ENCODE measurements around the gene NOX4.
"Not testable (repeated sequence)": the region's sequence is repeated elsewhere in the genome, so short reads cannot be mapped to it uniquely, and the experiment has no call there.

Gene NOX4

DNA sequence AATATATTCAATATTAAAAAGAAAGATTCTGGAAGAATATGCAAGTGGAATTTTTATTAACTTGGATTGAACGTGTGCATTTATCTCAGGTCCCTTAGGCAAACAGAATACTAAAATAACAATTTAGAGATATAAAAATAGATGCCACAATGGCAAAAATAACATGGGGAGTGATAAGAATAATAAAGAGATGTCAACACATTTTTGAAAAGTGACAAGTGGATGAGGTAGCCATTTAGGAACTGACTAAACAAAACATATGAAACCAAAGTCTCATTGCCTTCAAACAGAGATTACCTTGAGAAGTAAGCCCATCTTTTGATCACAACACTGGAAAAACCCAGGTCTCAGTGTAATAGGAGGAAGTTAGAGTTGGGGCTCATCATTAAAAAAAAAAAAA, 112.2 kb downstream of the NOX4 start:
- not testable (repeated sequence) for DNase-seq

DNA sequence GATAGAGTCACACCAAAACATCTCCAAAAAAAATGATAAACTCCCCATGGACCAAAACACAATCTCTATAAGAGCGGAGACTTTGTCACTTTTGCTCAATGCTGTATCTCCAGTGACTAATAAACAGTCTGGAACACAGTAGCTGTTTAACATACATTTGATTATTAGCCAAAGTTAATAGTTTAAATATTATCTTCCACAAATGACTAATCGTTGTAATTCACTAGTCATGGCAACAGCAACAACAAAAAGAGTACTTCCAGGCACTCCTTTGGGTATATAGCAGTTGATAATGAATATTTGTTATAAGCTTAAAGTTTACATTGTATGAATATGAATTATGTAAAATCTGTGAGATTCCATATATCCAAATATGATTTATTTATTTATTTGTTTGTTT, 121.8 kb downstream of the NOX4 start:
- not testable (repeated sequence) for DNase-seq

DNA sequence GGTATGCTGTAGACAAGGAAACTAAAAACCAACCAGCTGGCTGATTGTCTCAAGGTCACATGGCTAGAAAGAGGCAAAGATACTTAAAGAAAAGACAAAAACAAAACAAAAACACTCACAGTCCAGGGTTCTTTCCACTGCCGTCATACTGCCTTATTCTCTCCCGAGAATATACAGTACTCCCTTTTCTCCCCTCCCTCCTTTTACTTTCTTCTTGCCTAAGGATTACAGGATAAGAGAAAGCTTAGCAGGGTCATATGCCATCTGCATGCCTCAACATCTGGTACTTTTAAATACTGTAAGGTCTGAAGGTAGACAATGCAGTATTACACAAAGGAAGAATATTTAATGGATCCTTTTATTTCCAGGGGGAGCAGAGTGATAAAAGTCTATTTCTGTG, 126.3 kb downstream of the NOX4 start:
- not testable (repeated sequence) for DNase-seq

DNA sequence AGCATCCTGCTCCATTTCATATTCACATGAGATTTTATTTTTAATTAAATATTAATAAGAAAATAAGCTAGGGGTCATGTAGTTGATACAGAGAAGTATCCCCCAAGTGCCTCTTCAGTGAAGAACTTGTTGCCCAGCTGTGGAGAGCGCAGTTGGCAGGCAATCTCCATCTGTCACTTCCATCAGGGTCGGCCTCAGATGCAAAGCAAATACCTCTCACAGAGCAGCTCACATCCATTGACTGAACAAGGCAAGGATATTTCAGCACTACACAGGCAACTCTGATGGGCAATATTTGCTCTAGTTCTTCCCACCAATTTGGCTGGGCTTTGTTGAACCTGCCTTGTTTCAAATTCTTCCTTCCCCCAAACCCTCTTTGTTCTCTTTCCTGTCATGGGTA, 129.4 kb downstream of the NOX4 start:
- no peak for DNase-seq

DNA sequence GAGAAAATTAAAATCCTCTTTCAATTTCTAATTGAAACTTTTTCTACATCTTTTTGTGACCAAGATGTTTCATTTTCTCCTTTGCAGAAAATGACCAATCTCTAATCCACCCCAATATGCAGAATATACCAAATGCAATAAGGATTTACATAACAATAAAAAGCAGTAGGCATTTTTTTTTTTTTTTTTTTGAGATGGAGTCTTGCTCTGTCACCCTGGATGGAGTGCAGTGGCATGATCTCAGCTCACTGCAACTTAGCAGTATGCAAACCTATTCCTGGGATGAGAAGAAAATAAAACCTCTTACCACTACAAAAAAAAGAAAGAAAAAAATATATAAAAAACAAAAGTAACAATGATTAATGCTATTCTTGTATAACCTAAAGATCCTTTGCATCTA, 132.0 kb downstream of the NOX4 start:
- not testable (repeated sequence) for DNase-seq

DNA sequence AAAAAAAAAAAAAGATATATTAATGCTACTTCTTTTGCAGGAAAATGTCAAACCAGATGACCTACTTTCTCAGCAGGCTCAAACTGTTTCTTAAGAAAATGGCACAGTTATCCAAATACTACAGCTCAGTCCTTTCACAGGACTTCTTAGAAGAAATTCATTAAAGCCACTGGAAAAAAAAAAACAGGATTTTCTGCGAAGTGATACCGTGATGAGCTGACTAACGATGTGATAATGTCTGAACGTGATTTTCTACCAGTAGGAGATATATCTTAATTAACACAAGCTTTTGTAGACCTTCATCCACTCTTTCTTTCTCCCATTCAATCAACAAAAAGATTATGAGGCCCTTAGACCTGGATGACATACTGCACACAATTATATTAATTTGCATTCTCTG, 132.4 kb downstream of the NOX4 start:
- DNase-seq = no peak

DNA sequence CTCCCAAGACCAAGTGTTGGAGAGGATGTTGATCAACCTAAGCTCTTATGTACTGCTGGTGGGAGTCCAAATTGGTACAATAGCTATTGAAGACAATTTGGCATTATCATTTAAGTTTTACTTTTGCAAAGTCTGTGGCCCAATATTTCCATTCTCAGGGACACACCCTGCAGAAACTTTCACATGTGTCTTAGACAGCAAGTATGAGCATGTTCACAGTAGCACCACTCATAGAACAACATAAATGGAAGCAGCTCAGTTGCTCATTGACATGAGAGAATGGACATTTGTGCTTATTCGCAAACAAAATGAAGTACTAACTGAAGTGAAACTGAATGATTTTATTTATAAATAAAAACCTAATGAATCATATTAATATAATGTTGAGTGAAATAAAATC, 135.5 kb downstream of the NOX4 start:
- no peak for DNase-seq

DNA sequence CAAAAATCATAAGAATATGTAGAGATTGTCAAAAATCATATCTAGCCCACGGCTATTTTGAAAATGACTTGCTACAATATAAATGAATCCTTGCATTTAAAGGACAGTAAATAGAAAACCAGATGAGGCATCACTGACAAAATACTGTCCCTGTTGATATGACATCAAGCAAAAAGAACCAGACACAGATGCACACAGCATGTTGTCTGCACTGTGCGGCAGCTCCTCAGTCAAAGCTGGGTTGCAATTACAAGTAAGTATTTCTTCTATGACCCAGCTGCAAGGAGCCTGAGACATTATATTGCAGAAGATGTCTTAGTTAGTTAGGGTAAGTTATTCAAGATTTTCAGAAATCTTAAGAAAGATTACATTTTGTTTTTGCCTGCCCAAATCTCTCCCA, 136.7 kb downstream of the NOX4 start:
- not testable (repeated sequence) for DNase-seq

DNA sequence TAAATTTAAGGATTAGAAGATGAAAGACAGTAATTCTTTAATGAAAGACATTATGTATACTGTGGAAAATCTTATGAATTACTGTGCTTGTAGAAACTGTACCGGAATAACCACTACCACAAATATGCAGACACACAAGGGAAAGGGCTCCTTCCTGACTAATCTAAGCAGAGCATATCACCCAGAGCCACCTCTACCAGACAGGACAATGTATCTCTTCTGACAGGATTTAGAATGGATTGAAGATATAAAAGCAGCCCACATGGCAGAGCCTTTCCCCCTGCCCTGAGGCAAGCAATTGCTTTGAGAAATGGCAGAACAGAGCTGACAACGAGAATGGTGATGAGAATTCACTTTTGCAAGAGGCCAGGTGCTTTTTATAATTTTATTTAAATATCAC, 144.1 kb downstream of the NOX4 start:
- DNase-seq = no peak

DNA sequence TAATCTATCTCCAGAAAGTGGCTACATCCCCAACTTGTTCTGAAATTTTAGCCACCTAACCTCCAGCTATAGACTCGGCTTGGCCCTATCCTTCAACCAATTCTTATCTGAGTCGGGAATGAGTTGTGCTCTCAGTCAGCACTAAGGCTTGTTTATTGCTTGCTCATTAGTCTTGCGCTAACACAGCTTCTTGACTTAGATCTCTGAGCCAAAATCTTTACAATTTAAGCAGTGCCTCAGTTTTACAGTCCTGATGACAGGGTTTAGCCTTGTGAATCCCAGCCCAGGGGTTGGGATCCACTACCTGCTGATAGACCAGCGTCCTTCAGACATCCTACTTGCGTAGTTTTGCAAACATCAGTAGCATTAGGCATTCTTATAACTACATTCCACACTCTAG, 144.6 kb downstream of the NOX4 start:
- DNase-seq = no peak

DNA sequence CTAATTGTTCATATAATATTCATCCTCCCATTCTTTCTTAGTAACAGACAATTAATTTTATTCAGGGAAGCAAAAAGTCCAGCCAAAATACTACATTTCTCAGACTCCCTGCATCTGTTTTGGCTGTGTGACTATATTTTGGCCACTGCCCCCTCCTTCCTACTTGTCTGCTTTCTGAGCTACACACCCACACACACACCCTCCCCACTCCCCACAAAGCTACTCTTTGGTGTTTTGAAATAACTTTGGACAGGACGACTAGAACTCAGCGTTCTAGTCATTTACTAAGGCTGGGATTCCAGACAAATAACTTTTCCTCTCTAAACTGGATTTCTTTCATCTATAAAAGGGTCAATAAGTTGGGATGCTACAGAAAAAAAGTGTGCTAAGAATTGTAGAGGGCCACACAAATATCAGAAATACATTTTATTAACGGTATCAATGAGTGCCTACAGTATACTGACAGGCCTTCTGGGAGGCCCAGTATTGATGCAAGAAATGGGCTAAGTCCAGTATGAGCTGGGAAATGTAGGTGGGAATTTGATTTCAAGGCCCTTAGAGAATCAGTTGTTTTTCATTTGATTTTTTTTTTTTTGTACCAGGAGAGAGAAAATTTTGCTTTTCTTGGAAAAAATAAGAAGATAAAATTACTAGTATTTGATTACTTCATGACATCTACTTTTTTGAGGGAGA, 148.1 kb downstream of the NOX4 start:
- not testable (repeated sequence) for DNase-seq

DNA sequence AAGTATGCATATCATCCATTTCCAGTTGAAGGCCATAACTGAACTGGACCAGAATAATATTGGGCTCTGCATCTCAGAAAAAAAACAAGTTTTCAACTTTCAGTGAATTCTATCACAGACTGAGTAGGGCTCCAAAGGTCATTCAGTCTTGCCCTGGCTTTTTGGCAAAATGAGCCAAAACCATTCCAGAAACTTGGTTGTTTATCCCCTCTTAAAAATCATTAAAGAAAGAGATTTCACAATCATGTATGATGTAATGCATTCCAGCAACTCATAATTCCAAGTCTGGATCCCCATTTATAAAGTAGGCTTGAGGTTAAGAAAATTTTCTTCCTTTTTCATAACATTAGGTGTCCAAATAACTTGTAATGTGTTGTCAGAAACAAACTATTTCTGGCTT, 150.7 kb downstream of the NOX4 start:
- DNase-seq = not testable (repeated sequence)

DNA sequence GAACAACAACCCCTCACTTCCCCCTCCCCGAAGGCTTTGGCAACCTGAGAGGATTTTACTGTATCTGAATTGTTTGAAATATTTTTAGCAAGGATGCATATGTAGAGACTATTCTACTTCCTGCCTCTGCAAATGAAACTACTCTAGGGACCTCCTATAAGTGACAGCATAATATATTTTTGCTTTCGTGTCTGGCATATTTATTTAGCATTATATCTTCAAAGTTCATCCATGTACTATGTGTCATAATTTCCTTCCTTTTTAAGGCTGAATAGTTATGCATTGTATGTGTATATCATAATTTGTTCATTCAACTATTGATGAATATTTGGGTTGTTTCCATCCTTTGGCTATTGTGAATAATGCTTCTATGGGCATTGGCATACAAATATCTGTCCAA, 153.1 kb downstream of the NOX4 start:
- DNase-seq = not testable (repeated sequence)

DNA sequence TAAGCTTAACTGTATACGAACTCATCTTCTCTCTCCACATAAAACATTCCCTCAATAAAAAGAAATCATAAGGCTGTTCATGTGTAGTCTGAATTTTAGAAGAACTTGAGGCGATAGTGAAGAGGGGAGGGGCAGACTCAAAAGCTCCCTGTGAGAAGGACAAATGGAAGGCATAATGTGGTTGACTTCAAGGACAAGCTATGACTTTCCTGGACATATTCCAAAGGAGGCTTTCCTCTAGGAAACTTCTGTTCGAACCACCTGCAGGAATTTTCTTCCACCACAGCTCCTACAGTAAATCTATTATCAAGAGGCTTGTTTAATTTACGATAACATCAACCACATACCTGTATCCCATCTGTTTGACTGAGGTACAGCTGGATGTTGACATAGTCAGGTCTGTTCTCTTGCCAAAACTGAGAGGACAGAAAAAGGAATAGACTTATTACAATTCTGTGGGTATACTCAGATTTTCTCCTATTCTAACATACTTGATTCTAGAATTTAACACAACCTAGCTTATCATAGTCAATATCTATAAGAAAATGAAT, 154.0 kb downstream of the NOX4 start:
- not testable (repeated sequence) for DNase-seq

DNA sequence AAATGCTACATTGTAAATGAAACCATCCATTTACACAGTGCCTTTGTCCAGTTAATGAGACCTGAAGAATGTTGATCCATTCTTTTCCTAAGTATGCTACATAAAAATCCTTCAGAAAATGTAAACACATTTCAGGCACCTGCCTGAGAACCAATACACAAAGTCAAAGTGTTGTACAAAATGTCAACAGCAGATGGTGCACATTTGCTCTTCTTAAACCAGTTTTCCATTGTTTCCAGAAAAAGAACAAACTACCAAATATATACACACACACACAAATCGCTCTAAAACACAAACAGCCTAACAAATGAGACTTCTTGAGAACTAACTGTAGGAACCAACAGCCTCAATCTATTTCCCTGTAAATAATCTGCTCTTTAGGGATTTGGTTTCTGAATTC, 157.5 kb downstream of the NOX4 start:
- DNase-seq = not testable (repeated sequence)

DNA sequence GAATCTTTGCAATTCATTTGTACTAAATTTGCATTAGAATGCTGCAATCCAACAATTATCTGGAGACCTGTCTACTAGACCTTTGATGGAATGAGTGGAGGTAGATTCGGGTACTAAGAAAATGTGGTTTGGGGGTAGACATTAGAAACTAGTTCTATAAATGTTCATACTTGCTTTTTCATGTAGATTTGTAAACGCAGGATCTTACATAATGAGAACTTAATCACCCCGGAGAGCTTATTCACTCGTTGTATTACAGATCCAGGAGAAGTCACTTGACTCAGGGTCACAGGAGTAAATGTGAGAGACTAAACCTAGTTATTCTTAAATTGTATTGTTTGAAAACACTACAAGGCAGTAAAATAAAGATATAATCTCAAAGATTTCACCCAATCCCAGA, 159.2 kb downstream of the NOX4 start:
- DNase-seq = not testable (repeated sequence)

DNA sequence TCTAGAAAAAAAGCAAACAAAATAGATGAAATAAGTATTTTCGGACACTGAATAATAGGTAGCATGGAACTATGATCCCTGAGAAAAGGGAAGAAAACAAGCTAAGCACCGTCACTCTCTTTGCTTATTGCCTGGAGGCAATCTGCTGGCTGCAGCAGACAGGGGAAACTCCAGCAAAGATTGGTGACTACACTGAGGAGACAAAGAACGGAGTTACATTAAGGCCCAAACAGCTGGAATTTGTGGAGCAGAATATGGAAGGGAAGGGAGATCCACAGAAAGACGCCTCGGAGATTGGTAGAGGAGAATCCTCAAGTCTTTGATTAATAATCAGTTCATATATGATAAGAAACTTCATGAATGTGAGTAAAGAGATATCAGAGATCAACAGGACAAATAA, 163.3 kb downstream of the NOX4 start:
- no peak for DNase-seq

DNA sequence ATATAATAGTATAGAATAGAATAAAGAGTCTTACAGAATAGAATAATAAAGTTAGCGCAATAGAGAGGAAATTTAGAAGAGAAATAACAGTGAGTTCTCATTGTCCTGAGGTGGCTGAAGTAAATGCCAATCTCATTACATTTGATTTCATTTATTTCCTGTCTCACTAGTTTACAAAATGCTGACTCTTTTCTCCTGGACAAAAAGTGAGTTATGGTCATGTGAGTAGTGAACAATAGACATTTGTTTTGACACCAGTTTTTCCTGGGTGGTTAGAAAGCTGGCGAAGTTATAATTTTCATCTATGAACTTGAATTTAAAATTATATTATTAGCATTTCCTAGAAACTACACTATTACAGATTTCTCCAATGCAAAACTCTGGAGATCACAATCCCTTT, 169.8 kb downstream of the NOX4 start:
- no peak for DNase-seq

DNA sequence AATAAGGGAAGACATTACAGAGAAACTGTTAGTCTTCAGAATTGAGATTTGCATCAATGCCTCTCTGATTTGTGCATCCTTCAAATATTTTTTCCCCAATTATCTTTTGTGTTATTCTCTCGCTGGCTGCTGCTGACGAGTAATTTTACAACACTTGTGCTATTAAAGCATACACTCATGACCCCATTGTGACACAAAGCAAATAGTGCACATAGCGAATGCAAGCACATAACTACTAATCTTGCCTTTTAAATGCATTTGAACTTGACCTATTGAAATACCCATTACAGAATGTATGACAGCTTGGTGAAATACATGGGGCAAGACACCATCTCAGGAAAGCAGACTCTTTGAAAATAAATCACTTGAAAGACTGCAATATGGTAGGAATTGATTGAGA, 180.6 kb downstream of the NOX4 start:
- DNase-seq = not testable (repeated sequence)

DNA sequence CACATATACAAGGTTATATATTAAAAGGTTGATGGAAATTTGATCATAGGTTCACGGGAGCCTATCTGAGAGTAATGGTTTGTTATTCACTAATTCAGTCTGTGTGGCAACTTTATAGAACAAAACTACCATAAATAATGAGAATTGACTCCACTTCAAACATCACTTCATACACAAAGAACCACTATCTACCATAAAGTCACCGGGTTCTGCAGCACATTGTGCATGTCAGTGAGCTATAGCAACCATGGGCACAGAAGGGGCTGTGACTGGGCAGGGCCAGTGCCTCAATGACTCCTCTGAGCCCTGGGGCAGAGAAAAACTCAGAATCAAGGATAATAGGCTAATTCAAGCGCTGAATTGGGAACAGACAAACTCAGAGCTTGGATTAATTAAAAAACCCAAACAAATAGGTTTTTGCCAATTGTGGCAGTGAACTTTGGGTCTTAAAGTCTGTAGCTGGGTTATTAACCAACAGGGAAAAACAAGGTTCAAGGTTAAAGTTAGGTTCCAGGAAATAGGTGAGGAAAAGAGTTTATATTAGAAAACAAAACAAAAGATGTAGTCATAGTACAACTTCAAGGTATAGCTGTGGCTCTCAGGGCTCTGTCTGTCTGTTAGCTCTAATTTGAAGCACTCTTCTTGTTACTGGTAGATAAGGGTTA, 181.7 kb downstream of the NOX4 start:
- not testable (repeated sequence) for DNase-seq

DNA sequence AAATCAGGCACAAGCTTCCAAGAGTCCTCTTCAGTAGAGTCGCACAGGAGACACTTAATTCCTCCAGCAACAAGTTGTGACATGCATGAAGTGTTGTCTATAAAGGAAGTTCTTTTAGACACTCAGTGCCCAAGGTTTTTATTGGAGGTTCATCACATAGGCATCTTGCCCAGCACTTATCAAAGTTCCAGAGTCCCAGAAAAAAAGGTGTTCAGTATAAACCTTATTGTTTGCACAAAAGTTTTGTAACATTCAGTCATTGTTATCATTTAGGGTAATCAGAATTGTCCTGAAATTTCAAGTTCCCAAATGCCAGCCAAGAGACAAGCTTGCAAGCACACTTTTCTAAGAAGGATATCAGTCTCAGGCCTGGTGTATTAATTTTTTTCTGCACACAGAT, 182.9 kb downstream of the NOX4 start:
- not testable (repeated sequence) for DNase-seq

DNA sequence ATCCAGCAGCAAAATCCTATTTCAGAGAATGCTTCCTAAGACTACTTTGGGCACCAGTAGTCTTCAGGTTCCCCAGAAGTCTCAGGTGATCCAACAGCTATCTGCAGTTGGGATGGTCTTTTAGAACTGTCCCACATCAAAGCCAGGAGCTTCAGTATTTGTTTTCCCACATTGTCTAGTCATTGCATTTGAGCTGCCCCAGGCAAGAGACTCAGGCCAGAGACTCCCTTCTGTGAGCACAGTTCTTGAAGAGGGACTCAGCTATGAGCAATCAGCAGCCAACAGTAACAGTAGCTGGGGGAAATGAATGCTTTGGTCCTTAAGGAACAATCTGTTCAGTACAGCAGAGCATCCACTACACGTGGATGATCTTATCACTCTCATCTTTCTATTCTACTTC, 188.1 kb downstream of the NOX4 start:
- DNase-seq = not testable (repeated sequence)

DNA sequence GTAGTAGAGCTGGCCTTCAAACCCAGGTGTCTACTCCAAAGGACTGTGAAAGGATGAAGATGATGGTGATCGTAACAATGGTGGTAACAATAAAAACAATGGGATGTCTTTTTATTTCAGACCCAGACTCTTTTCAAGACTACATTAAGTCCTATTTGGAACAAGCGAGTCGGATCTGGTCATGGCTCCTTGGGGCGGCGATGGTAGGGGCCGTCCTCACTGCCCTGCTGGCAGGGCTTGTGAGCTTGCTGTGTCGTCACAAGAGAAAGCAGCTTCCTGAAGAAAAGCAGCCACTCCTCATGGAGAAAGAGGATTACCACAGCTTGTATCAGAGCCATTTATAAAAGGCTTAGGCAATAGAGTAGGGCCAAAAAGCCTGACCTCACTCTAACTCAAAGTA, 196.2 kb downstream of the NOX4 start:
- DNase-seq = not testable (repeated sequence)

DNA sequence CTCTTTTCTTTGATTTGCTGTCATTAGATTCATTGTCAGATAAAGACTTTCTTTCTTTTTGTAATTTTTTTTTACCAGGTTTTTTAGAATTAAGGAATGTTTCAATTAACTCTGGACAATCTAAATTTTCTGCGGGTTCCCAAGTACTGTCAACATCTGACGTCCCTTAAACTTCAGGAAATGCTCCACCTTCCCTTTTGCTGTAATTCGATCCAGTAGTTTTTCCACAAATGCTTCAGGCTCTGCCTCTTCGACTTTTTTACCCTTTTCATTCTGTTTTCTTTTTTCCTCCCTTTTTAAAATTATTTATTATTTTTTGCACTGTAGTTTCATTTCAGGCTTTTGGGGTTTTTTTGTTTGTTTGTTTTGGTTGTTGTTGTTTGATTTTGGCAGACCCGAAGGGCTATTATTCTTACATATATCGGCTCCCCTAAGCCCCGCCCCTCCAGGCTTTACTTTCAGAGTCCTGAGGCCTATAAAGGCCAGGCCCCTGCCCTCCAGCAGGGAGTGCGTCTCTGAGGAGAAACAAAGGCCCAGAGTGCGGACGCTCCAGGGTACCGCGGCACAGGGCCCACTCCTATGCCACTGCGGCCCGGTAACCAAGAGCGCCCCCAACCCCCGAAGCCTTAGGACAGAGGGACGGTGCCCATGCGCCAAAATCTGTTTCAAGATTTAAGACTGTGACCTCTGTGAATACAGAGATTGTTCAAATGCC, 197.1 kb downstream of the NOX4 start:
- DNase-seq = no peak

Data from NCI-H2171 (cell line).